Astrocyte (in vitro differentiated cells and primary cell): Measurements from ENCODE around the gene RAD51B.

Source experiments
- CTCF ChIP-seq: IDR thresholded peaks from 2 replicates; pipeline ENCODE4 v1.5.1; 2011; ENCODE audit warnings: low read depth, mild to moderate bottlenecking, inconsistent platforms, low read length, moderate library complexity; ENCODE audit not compliant: insufficient read depth
- EZH2 ChIP-seq: IDR thresholded peaks from 2 replicates; pipeline ENCODE4 v1.6.1; 2012; ENCODE audit warnings: mild to moderate bottlenecking, low read length, inconsistent platforms; ENCODE audit not compliant: insufficient read depth

DNA sequence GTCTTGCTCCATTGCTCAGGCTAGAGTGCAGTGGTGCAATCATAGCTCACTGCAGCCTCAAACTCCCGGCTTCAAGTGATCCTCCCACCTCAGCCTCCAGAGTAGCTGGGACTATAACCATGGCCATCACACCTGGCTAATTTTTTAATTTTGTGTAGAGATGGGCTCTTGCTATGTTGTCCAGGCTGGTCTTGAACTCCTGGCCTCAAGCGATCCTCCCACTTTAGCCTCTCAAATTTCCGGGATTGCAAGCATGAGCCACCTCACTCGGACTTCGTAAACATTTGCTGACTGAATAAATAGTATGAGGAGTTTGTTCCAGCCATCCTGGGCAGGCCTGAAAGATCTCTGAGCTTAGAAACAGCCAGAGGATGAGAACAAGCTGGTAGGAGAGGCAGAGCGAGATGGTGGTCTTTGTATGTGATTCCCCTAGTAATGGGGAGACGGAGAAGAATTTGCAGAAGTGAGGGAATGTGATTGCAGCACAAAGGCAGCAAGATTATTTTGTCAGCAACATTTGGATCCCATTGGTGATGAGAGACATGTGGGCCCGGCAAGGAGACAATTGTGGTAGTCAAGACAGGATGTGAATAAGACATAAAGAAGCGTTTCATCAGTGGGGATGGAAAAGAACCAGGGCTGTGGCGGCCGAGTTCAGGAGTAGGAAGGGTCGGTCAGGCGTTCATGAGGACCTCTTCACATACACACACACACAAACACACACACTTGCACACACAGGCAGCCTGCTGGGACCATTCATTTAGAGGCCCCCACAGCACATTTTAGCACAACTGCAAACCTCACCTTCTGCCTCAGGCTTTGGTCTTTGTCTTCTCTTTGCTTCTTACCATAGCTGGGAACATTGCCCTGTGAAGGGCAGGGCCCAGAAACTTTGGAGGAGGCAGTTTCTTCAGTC is 817.8 kb downstream of the RAD51B start:
- TF ChIP-seq CTCF, result no peak
- TF ChIP-seq EZH2, result no peak
